Smooth muscle cell (in vitro differentiated cells): ENCODE measurements around the gene APOLD1. TPM values are rescaled to one million over a fixed set of nuclear protein-coding genes. Genes with fewer than 3 reads are reported as not detected.

Experiments used
- DNase-seq: peaks from one replicate; lab custom pipeline; 2025; ENCODE audit not compliant: unreplicated experiment; lab: John Stamatoyannopoulos, UW
- H2AFZ ChIP-seq: fragments of 200-600 bp; sonication (generic); 2 replicates; pipeline ENCODE4 v1.6.0; 2016; ENCODE audit warnings: antibody characterized with exemption, low read depth, mild to moderate bottlenecking
- H3F3A ChIP-seq: fragments of 200-600 bp; sonication (generic); 2 replicates; pipeline ENCODE4 v1.6.0; 2017; ENCODE audit warnings: antibody characterized with exemption, low read depth
- H3K27ac ChIP-seq: fragments of 200-600 bp; sonication (generic); 2 replicates; pipeline ENCODE4 v1.5.1; 2016; ENCODE audit warnings: low read depth, mild to moderate bottlenecking
- H3K27me3 ChIP-seq: fragments of 200-600 bp; sonication (generic); 2 replicates; pipeline ENCODE4 v1.6.1; 2016; ENCODE audit warnings: low read depth, mild to moderate bottlenecking
- H3K36me3 ChIP-seq: fragments of 200-600 bp; sonication (generic); 2 replicates; pipeline ENCODE4 v1.5.1; 2016; ENCODE audit warnings: low read depth
- H3K4me1 ChIP-seq: fragments of 200-600 bp; sonication (generic); 2 replicates; pipeline ENCODE4 v1.5.1; 2016; ENCODE audit warnings: low read depth
- H3K4me2 ChIP-seq: fragments of 200-600 bp; sonication (generic); 2 replicates; pipeline ENCODE4 v1.6.0; 2016; ENCODE audit warnings: mild to moderate bottlenecking
- H3K4me3 ChIP-seq: fragments of 200-600 bp; sonication (generic); 2 replicates; pipeline ENCODE4 v1.5.1; 2016; ENCODE audit warnings: mild to moderate bottlenecking
- H3K79me2 ChIP-seq: fragments of 200-600 bp; sonication (generic); 2 replicates; pipeline ENCODE4 v1.6.0; 2016; ENCODE audit warnings: low read depth, mild to moderate bottlenecking
- H3K9ac ChIP-seq: fragments of 200-600 bp; sonication (generic); 2 replicates; pipeline ENCODE4 v1.6.0; 2016; ENCODE audit warnings: low read depth
- H3K9me3 ChIP-seq: fragments of 200-600 bp; sonication (generic); replicated peaks from 2 replicates; pipeline ENCODE4 v1.5.1; 2016; ENCODE audit warnings: low read depth
- H4K20me1 ChIP-seq: fragments of 200-600 bp; sonication (generic); 2 replicates; pipeline ENCODE4 v1.6.0; 2016; ENCODE audit warnings: low read depth
- CTCF ChIP-seq: fragments of 200-600 bp; sonication (generic); IDR thresholded peaks from 2 replicates; pipeline ENCODE4 v1.5.1; 2017; ENCODE audit warnings: borderline replicate concordance, mild to moderate bottlenecking, antibody characterized with exemption; ENCODE audit not compliant: insufficient read depth, poor library complexity, severe bottlenecking
- WGBS: methylation state at CpG from one replicate; pipeline ENCODE4 v1.1.7; 2016; ENCODE audit warnings: low lambda C conversion rate; 5-methylcytosine and 5-hydroxymethylcytosine counted together
- microRNA counts: library from miRNA; unstranded; fragments of <30 nt; microRNA quantifications from one replicate; lab custom pipeline; 2016
- microRNA-seq: library from miRNA; unstranded; fragments of <30 nt; microRNA quantifications from one replicate; pipeline ENCODE4, GENCODE V29; 2016; ENCODE audit warnings: borderline number of aligned reads
- polyA plus RNA-seq: library from polyadenylated mRNA; unstranded; fragments of >200 nt; fragmentation: Nextera tagmentation; extraction: Ambion mirVana; gene quantifications from 2 replicates; pipeline ENCODE4 v1.2.1, GENCODE V29; 2016
- small RNA-seq: library from RNA; depleted of rRNA; stranded (forward); fragments of <200 nt; gene quantifications from one replicate; pipeline ENCODE3, GENCODE V24; 2014
- total RNA-seq: library from RNA; depleted of rRNA; stranded (reverse); fragments of >200 nt; gene quantifications from 2 replicates; pipeline ENCODE4 v1.2.3, GENCODE V29; 2014

APOLD1 gene
- total and polyA plus RNA-seq, 2 experiments from 2014 or later: 0.99 to 1.8 TPM

- Histone ChIP-seq H3K79me2 (no peaks in the 10 kb centered on the region), H3K4me1 (no peaks in the 10 kb centered on the region), H3K4me2 (no peak overlapping the region), H3K27ac (peak overlapping the region; percentile 86), H4K20me1 (no peaks in the 10 kb centered on the region), H3K4me3 (no peak overlapping the region), H3F3A (peaks cover 10% of the 10 kb centered on the region), H3K27me3 (no peaks in the 10 kb centered on the region), H2AFZ (no peak overlapping the region), H3K9me3 (no peaks in the 10 kb centered on the region), H3K9ac (no peak overlapping the region), H3K36me3 (no peaks in the 10 kb centered on the region)
- WGBS: 65% methylated on average over 5 of the region's 5 CpGs
- TF ChIP-seq CTCF: no peak
- no peak for DNase-seq
Measured at GRCh38 chr12:12839873-12840579, 54.6 kb downstream of the APOLD1 start.

GRCh38 chr12:12840580-12840899, 55.1 kb downstream of the APOLD1 start:
- H3K9ac ChIP-seq: no peak overlapping the region
- peaks cover 8% of the 10 kb centered on the region for H3F3A ChIP-seq
- no peaks in the 10 kb centered on the region for H3K27me3 ChIP-seq
- H3K4me2 ChIP-seq: no peak overlapping the region
- no peaks in the 10 kb centered on the region for H4K20me1 ChIP-seq
- no peaks in the 10 kb centered on the region for H3K36me3 ChIP-seq
- H3K79me2 ChIP-seq: no peaks in the 10 kb centered on the region
- 95% methylated on average over 5 of the region's 5 CpGs for WGBS
- no peak overlapping the region for H2AFZ ChIP-seq
- H3K27ac ChIP-seq: no peak overlapping the region
- no peak for DNase-seq
- TF ChIP-seq CTCF: no peak
- H3K4me3 ChIP-seq: no peak overlapping the region
- no peaks in the 10 kb centered on the region for H3K9me3 ChIP-seq
- no peaks in the 10 kb centered on the region for H3K4me1 ChIP-seq

MicroRNAs within 50 kb of the gene (microRNA counts, 767-probe panel; counts per million panel counts)
- microRNA hsa-miR-613 (lab: Ali Mortazavi, UCI): 183 counts per million

Small RNA genes within 50 kb of the gene (microRNA-seq; reads per million reads assigned to microRNA genes)
- gene MIR613: not detected

Small RNA genes within 50 kb of the gene (small RNA-seq; reads per million reads assigned to genes)
- not detected for gene AC007215.1
- not detected for gene MIR613

Other genes starting within 250 kb of the APOLD1 start
- 10.8 and 13.0 TPM in 2 replicates for gene DUSP16, start 222.8 kb upstream of the APOLD1 start, total RNA-seq
- 1.2 and 2.0 TPM in 2 replicates for gene DUSP16, start 222.8 kb upstream of the APOLD1 start, polyA plus RNA-seq
- gene CREBL2, start 173.8 kb upstream of the APOLD1 start, total RNA-seq: 6.6 and 8.2 TPM in 2 replicates
- gene CREBL2, start 173.8 kb upstream of the APOLD1 start, polyA plus RNA-seq: 4.2 and 5.3 TPM in 2 replicates
- 0.31 and 1.5 TPM in 2 replicates for gene GPR19, start 89.5 kb upstream of the APOLD1 start, total RNA-seq
- 0.82 and 1.2 TPM in 2 replicates for gene GPR19, start 89.5 kb upstream of the APOLD1 start, polyA plus RNA-seq
- 17.4 and 17.7 TPM in 2 replicates for gene CDKN1B, start 68.3 kb upstream of the APOLD1 start, total RNA-seq
- gene CDKN1B, start 68.3 kb upstream of the APOLD1 start, polyA plus RNA-seq: 2.4 and 3.0 TPM in 2 replicates
- 82.8 and 95.6 TPM in 2 replicates for gene DDX47, start 27.7 kb downstream of the APOLD1 start, total RNA-seq
- 61.8 and 63.3 TPM in 2 replicates for gene DDX47, start 27.7 kb downstream of the APOLD1 start, polyA plus RNA-seq
- 39.2 and 47.5 TPM in 2 replicates for gene GPRC5A, start 105.9 kb downstream of the APOLD1 start, total RNA-seq
- gene GPRC5A, start 105.9 kb downstream of the APOLD1 start, polyA plus RNA-seq: 13.6 and 79.1 TPM in 2 replicates
- gene GPRC5D, start 166.5 kb downstream of the APOLD1 start, total RNA-seq: not detected in 2 replicates
- gene GPRC5D, start 166.5 kb downstream of the APOLD1 start, polyA plus RNA-seq: 0.82 TPM in 1 of 2 replicates, not detected in the other
- 16.1 and 19.0 TPM in 2 replicates for gene HEBP1, start 214.6 kb downstream of the APOLD1 start, total RNA-seq
- gene HEBP1, start 214.6 kb downstream of the APOLD1 start, polyA plus RNA-seq: 55.8 and 57.9 TPM in 2 replicates